ENCODE measurements around the gene POP4. TPM values are rescaled to one million over a fixed set of nuclear protein-coding genes. Genes with fewer than 3 reads are reported as not detected.

The POP4 gene
- total and polyA plus RNA-seq, 2 donors, result 76.3 to 85.0 TPM

Other genes with a start within 250 kb of the POP4 start
- gene VSTM2B, start 80.3 kb upstream of the POP4 start, total RNA-seq, result not detected
- gene VSTM2B, start 80.3 kb upstream of the POP4 start, polyA plus RNA-seq, result 0.16 TPM
- gene PLEKHF1, start 59.2 kb downstream of the POP4 start, total RNA-seq, result 17.8 TPM
- 35.4 TPM for gene PLEKHF1, start 59.2 kb downstream of the POP4 start, polyA plus RNA-seq
- 18.1 TPM for gene C19orf12, start 109.0 kb downstream of the POP4 start, total RNA-seq
- gene C19orf12, start 109.0 kb downstream of the POP4 start, polyA plus RNA-seq, result 27.5 TPM
- 8.2 TPM for gene CCNE1, start 205.7 kb downstream of the POP4 start, total RNA-seq
- 3.4 TPM for gene CCNE1, start 205.7 kb downstream of the POP4 start, polyA plus RNA-seq

Measured in thymus (tissue), 2 donors.